GM18858 (cell line): ENCODE results near the gene ASB7.

Experiments used
- ATAC-seq: cut with Tn5 transposase; IDR thresholded peaks from one replicate; pipeline ENCODE4 v1.9.1; 2021; ENCODE audit not compliant: unreplicated experiment

Gene ASB7

GRCh38 chr15:100683434-100683833 is 81.0 kb downstream of the ASB7 start:
- ATAC-seq, result no peak

GRCh38 chr15:100684591-100684990 is 82.2 kb downstream of the ASB7 start:
- ATAC-seq, result no peak

- ATAC-seq, result no peak
These were observed 83.8 kb downstream of the ASB7 start for GRCh38 chr15:100686021-100686724.

- no peak for ATAC-seq
These were observed 84.5 kb downstream of the ASB7 start for GRCh38 chr15:100686725-100687473.

GRCh38 chr15:100687582-100688141 is 85.3 kb downstream of the ASB7 start:
- no peak for ATAC-seq

- ATAC-seq, result no peak
These were observed 86.2 kb downstream of the ASB7 start for GRCh38 chr15:100688549-100689120.

- ATAC-seq, result no peak
These were observed 86.9 kb downstream of the ASB7 start for GRCh38 chr15:100689131-100689899.

- no peak for ATAC-seq
These were observed 87.8 kb downstream of the ASB7 start for GRCh38 chr15:100690032-100690794.

- ATAC-seq, result no peak
These were observed 88.4 kb downstream of the ASB7 start for GRCh38 chr15:100690795-100691158.

GRCh38 chr15:100691321-100691720 is 88.9 kb downstream of the ASB7 start:
- ATAC-seq, result no peak

GRCh38 chr15:100692246-100692645 is 89.9 kb downstream of the ASB7 start:
- no peak for ATAC-seq

- ATAC-seq, result no peak
These were observed 90.3 kb downstream of the ASB7 start for GRCh38 chr15:100692671-100693070.

GRCh38 chr15:100693451-100693850 is 91.1 kb downstream of the ASB7 start:
- no peak for ATAC-seq

- ATAC-seq, result no peak
These were observed 92.1 kb downstream of the ASB7 start for GRCh38 chr15:100694381-100695021.

GRCh38 chr15:100695048-100695447 is 92.7 kb downstream of the ASB7 start:
- no peak for ATAC-seq

- no peak for ATAC-seq
These were observed 94.1 kb downstream of the ASB7 start for GRCh38 chr15:100696452-100696851.
